ENCODE results near the gene TBC1D5. TPM values are rescaled to one million over a fixed set of nuclear protein-coding genes. Genes with fewer than 3 reads are reported as not detected.

TBC1D5 gene
- total RNA-seq, 4 donors from 2014 or later: 21.3 to 86.4 (median 48.1) TPM

- Histone ChIP-seq H3K9me3 (no peaks in the 10 kb centered on the region), H3K36me3 (no peaks in the 10 kb centered on the region), H3K27ac (no peak overlapping the region), H3K27me3 (no peaks in the 10 kb centered on the region), H3K4me3 (no peak overlapping the region), H3K4me1 (no peaks in the 10 kb centered on the region)
- WGBS, 2 donors (ENCODE audit: low coverage in 1 of 2): 57 to 76% methylated on average over 1 of the region's 1 CpG
- TF ChIP-seq POLR2A (IDR thresholded peaks at IDR 0.05) (no peak), POLR2AphosphoS5 (IDR thresholded peaks at IDR 0.05) (no peak), EP300 (IDR thresholded peaks at IDR 0.05; ENCODE audit: low read depth) (no peak), CTCF (IDR thresholded peaks at IDR 0.05) (no peak)
- intact Hi-C loops (cut with DNase I; ENCODE audit: low total_unique reads): no loop called here
- DNase-seq: no peak
- in situ Hi-C loops (cut with MboI; ENCODE audit: low pct_ligation_motif_present in 1 of 4, low pct_unique_long_range_greater_than_20kb in 1 of 4, low sequenced_read_pairs in 3 of 4): no loop called here
Measured at GRCh38 chr3:17755836-17756235, 13.4 kb upstream of the TBC1D5 start.

GRCh38 chr3:17753632-17753992 lies 11.2 kb upstream of the TBC1D5 start:
- Histone ChIP-seq H3K27ac (no peak overlapping the region), H3K9me3 (no peaks in the 10 kb centered on the region), H3K27me3 (no peaks in the 10 kb centered on the region), H3K4me1 (no peaks in the 10 kb centered on the region), H3K36me3 (no peaks in the 10 kb centered on the region), H3K4me3 (no peak overlapping the region)
- TF ChIP-seq POLR2A (IDR thresholded peaks at IDR 0.05) (no peak), POLR2AphosphoS5 (IDR thresholded peaks at IDR 0.05) (no peak), CTCF (IDR thresholded peaks at IDR 0.05) (no peak), EP300 (IDR thresholded peaks at IDR 0.05; ENCODE audit: low read depth) (no peak)
- no peak for DNase-seq
- in situ Hi-C loops (cut with MboI; ENCODE audit: low pct_ligation_motif_present in 1 of 4, low pct_unique_long_range_greater_than_20kb in 1 of 4, low sequenced_read_pairs in 3 of 4): no loop called here
- WGBS, 2 donors (ENCODE audit: low coverage in 1 of 2): 45% methylated on average over 1 of the region's 1 CpG; no CpG with 5 or more reads in 1 of the 2 donors
- intact Hi-C loops (cut with DNase I; ENCODE audit: low total_unique reads): loop anchor here (5.0 kb wide), 1 partner anchor 694 kb away; no protein-coding TSS in a partner anchor

GRCh38 chr3:17752876-17753631 lies 10.6 kb upstream of the TBC1D5 start:
- H3K9me3 ChIP-seq: no peaks in the 10 kb centered on the region
- no peaks in the 10 kb centered on the region for H3K36me3 ChIP-seq
- no peaks in the 10 kb centered on the region for H3K27me3 ChIP-seq
- no peak for TF ChIP-seq POLR2A (IDR thresholded peaks at IDR 0.05)
- no peak for TF ChIP-seq POLR2AphosphoS5 (IDR thresholded peaks at IDR 0.05)
- no peak for TF ChIP-seq EP300 (IDR thresholded peaks at IDR 0.05; ENCODE audit: low read depth)
- no peak for TF ChIP-seq CTCF (IDR thresholded peaks at IDR 0.05)
- no peak for DNase-seq
- intact Hi-C loops (cut with DNase I; ENCODE audit: low total_unique reads) (loop anchor here (5.0 kb wide), 1 partner anchor 694 kb away; no protein-coding TSS in a partner anchor), in situ Hi-C loops (cut with MboI; ENCODE audit: low pct_ligation_motif_present in 1 of 4, low pct_unique_long_range_greater_than_20kb in 1 of 4, low sequenced_read_pairs in 3 of 4) (no loop called here)
- H3K4me3 ChIP-seq: no peak overlapping the region
- H3K4me1 ChIP-seq: no peaks in the 10 kb centered on the region
- WGBS, 2 donors (ENCODE audit: low coverage in 1 of 2): 70 to 80% methylated on average over 1 of the region's 1 CpG
- no peak overlapping the region for H3K27ac ChIP-seq

- no peak for DNase-seq
- H3K27ac ChIP-seq: no peak overlapping the region
- H3K4me1 ChIP-seq: no peaks in the 10 kb centered on the region
- WGBS, 2 donors (ENCODE audit: low coverage in 1 of 2): 64% methylated on average over 2 of the region's 2 CpGs; no CpG with 5 or more reads in 1 of the 2 donors
- H3K27me3 ChIP-seq: no peaks in the 10 kb centered on the region
- no peaks in the 10 kb centered on the region for H3K9me3 ChIP-seq
- intact Hi-C loops (cut with DNase I; ENCODE audit: low total_unique reads): loop anchor here (5.0 kb wide), 1 partner anchor 695 kb away; no protein-coding TSS in a partner anchor
- in situ Hi-C loops (cut with MboI; ENCODE audit: low pct_ligation_motif_present in 1 of 4, low pct_unique_long_range_greater_than_20kb in 1 of 4, low sequenced_read_pairs in 3 of 4): no loop called here
- no peak overlapping the region for H3K4me3 ChIP-seq
- TF ChIP-seq POLR2AphosphoS5 (IDR thresholded peaks at IDR 0.05): no peak
- no peak for TF ChIP-seq EP300 (IDR thresholded peaks at IDR 0.05; ENCODE audit: low read depth)
- TF ChIP-seq POLR2A (IDR thresholded peaks at IDR 0.05): no peak
- TF ChIP-seq CTCF (IDR thresholded peaks at IDR 0.05): no peak
- no peaks in the 10 kb centered on the region for H3K36me3 ChIP-seq
Measured at GRCh38 chr3:17752436-17752835, 10.0 kb upstream of the TBC1D5 start.
